Subcutaneous adipose tissue (tissue), 4 donors: ENCODE data around the gene NPNT. TPM values are rescaled to one million over a fixed set of nuclear protein-coding genes. Genes with fewer than 3 reads are reported as not detected.

Experiments
- CTCF ChIP-seq: fragments of 450-650 bp; IDR thresholded peaks from one replicate; pipeline ENCODE4 v1.5.1; 2016; ENCODE audit warnings: low read depth, mild to moderate bottlenecking, control low read depth, antibody characterized with exemption, moderate library complexity
- total RNA-seq, 4 donors: library from RNA; depleted of rRNA; stranded (reverse); fragments of >200 nt; gene quantifications; one replicate each; pipeline ENCODE4 v1.1.0, GENCODE V29; 2016

The NPNT gene
- total RNA-seq, 4 donors from 2014 or later = 1.7 to 13.8 (median 3.6) TPM

- TF ChIP-seq CTCF = no peak
These were observed 23.3 kb upstream of the NPNT start for GRCh38 chr4:105871997-105872396.

GRCh38 chr4:105875233-105875632 lies 20.0 kb upstream of the NPNT start:
- TF ChIP-seq CTCF = no peak

GRCh38 chr4:105878668-105879067 lies 16.6 kb upstream of the NPNT start:
- TF ChIP-seq CTCF = no peak

- TF ChIP-seq CTCF = no peak
These were observed 7.8 kb upstream of the NPNT start for GRCh38 chr4:105887508-105887907.

GRCh38 chr4:105895583-105896460 lies 551 bp downstream of the NPNT start:
- no peak for TF ChIP-seq CTCF

- no peak for TF ChIP-seq CTCF
These were observed 1.2 kb downstream of the NPNT start for GRCh38 chr4:105896461-105896942.

GRCh38 chr4:105896984-105897775 lies 1.9 kb downstream of the NPNT start:
- TF ChIP-seq CTCF = no peak
